GM12878 (cell line): ENCODE data around the gene NDUFS6. TPM values are rescaled to one million over a fixed set of nuclear protein-coding genes. Genes with fewer than 3 reads are reported as not detected.

ENCODE experiments used
- ATF3 ChIP-seq: IDR thresholded peaks from 2 replicates; pipeline ENCODE4 v1.6.1; 2011; ENCODE audit warnings: low read depth, mild to moderate bottlenecking, low read length, moderate library complexity, borderline replicate concordance; ENCODE audit errors: extremely low read depth
- BCLAF1 ChIP-seq: fragments of 450-650 bp; IDR thresholded peaks from 2 replicates; pipeline ENCODE4 v1.6.1; 2017; ENCODE audit warnings: antibody characterized with exemption, mild to moderate bottlenecking, moderate library complexity
- CHD2 ChIP-seq: IDR thresholded peaks from 2 replicates; pipeline ENCODE4 v1.6.1; 2011; ENCODE audit warnings: low read depth, low read length, improper control_type of control experiment, borderline replicate concordance
- FOS ChIP-seq: IDR thresholded peaks from 3 replicates; pipeline ENCODE4 v1.6.1; 2011; ENCODE audit warnings: borderline replicate concordance; ENCODE audit not compliant: insufficient read length; ENCODE audit errors: extremely low read depth
- IRF3 ChIP-seq: fragments of 450-650 bp; IDR thresholded peaks from 2 replicates; pipeline ENCODE4 v1.6.1; 2014; ENCODE audit warnings: mild to moderate bottlenecking
- LARP7 ChIP-seq: fragments of 450-650 bp; IDR thresholded peaks from 2 replicates; pipeline ENCODE4 v1.6.1; 2017; ENCODE audit warnings: mild to moderate bottlenecking
- NBN ChIP-seq: fragments of 450-650 bp; IDR thresholded peaks from 2 replicates; pipeline ENCODE4 v1.6.1; 2016
- NFYB ChIP-seq: IDR thresholded peaks from 2 replicates; pipeline ENCODE4 v1.6.1; 2011; ENCODE audit warnings: low read depth, mild to moderate bottlenecking, low read length, improper control_type of control experiment, moderate library complexity; ENCODE audit not compliant: insufficient read depth
- NR2C1 ChIP-seq: fragments of 450-650 bp; IDR thresholded peaks from 2 replicates; pipeline ENCODE4 v1.6.1; 2017; ENCODE audit warnings: antibody characterized with exemption, mild to moderate bottlenecking, moderate library complexity
- RELA ChIP-seq: fragments of 450-650 bp; IDR thresholded peaks from 2 replicates; pipeline ENCODE4 v1.8.0; 2014; ENCODE audit warnings: borderline replicate concordance; ENCODE audit not compliant: partially characterized antibody
- SMAD5 ChIP-seq: IDR thresholded peaks from 2 replicates; pipeline ENCODE4 v1.6.1; 2016; ENCODE audit warnings: antibody characterized with exemption, low read depth
- SMC3 ChIP-seq: IDR thresholded peaks from 2 replicates; pipeline ENCODE4 v1.6.1; 2011; ENCODE audit warnings: low read length, improper control_type of control experiment, borderline replicate concordance
- SUPT20H ChIP-seq: IDR thresholded peaks from 2 replicates; pipeline ENCODE4 v1.6.1; 2011; ENCODE audit warnings: low read depth, mild to moderate bottlenecking, low read length, moderate library complexity, borderline replicate concordance; ENCODE audit not compliant: control insufficient read depth
- TCF3 ChIP-seq: IDR thresholded peaks from 2 replicates; pipeline ENCODE4 v1.6.1; 2012; ENCODE audit warnings: low read depth, mild to moderate bottlenecking, low read length, borderline replicate concordance; ENCODE audit not compliant: insufficient read depth
- ZBTB4 ChIP-seq: fragments of 450-650 bp; formaldehyde crosslinking; IDR thresholded peaks from 2 replicates; pipeline ENCODE4 v1.4.0; 2022; ENCODE audit warnings: mild to moderate bottlenecking, moderate library complexity
- ZNF24 ChIP-seq: fragments of 450-650 bp; IDR thresholded peaks from 2 replicates; pipeline ENCODE4 v1.6.1; 2017; ENCODE audit warnings: antibody characterized with exemption, mild to moderate bottlenecking
- ZZZ3 ChIP-seq: IDR thresholded peaks from 2 replicates; pipeline ENCODE4 v1.6.1; 2011; ENCODE audit warnings: low read depth; ENCODE audit not compliant: control insufficient read depth, insufficient read length
- polyA plus RNA-seq, 11 experiments: library from polyadenylated mRNA; depleted of rRNA in 4 of 11; unstranded in 6 of 11; stranded (reverse) in 5 of 11; fragments of >200 nt; fragmentation: Nextera tagmentation in 4 of 11; fragmentation: Illumina TruSeq in 1 of 11; extraction: Ambion mirVana in 4 of 11; extraction: Trizol in 1 of 11; gene quantifications; 1 replicate in 1 of 11; 2 replicates in 10 of 11; pipeline versions ENCODE4 v1.2.1 to v1.2.3, GENCODE V29; 2011 to 2016; ENCODE audit warnings: inconsistent platforms in 2 of 11, missing spikeins in 2 of 11, low read depth in 1 of 11
- total RNA-seq, 4 experiments: library from RNA; depleted of rRNA in 3 of 4; stranded (reverse); fragments of >200 nt in 3 of 4; fragmentation: Illumina TruSeq in 1 of 4; extraction: Trizol in 1 of 4; gene quantifications; 2 replicates each; pipeline versions ENCODE4 v1.2.1 to v1.2.3, GENCODE V29; 2013 to 2021
- TF ChIP-seq, protein P1 (sequence below): fragments of 450-650 bp; IDR thresholded peaks from 2 replicates; pipeline ENCODE4 v1.6.1; 2017; ENCODE audit warnings: borderline replicate concordance
- TF ChIP-seq, protein P2 (sequence below): IDR thresholded peaks from 2 replicates; pipeline ENCODE4 v1.6.1; 2012; ENCODE audit warnings: low read depth, low read length, improper control_type of control experiment

NDUFS6 gene
- total and polyA plus RNA-seq, 10 of the 15 experiments (the other 5 are each of a cell fraction or from before 2014, with no cell fraction given), result 20.7 to 213 (median 58.3) TPM

DNA sequence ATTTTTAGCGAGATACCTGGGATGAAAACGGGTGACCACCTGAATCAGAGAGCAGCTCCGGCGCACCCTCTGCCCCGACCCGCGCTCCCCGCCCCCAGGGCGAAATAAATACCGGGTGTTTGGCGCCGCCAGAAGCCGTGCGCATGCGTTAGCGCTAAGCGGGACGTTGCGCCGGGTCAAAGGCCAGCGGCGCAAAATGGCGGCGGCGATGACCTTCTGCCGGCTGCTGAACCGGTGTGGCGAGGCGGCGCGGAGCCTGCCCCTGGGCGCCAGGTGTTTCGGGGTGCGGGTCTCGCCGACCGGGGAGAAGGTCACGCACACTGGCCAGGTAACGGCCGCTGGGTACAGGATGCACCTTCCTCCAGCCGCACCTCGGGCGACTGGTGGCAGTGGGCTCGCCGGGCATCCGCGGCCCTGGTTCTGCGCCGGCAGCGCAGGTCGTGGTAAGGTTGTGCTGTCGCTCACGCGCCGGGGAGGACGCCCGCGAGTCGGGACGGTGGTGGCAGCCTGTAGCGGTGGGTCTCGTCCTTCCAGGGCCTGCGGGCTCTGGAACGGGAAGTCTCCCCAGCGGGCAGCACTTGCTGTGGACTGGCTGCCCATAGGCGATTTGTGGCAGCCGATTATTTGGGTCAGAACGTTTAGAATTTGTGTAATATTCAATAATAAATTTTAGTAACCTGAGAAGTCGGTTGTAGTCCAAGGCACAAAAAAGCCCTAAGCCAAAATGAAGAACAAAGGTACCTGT, at the start of gene NDUFS6 (continued):
- TF ChIP-seq ZNF24, result no peak
- TF ChIP-seq NFYB, result no peak
- TF ChIP-seq ZZZ3, result no peak
- TF ChIP-seq CHD2, result 0 out of 2 replicates have a peak, but pooled peaks have one; percentile 44
- TF ChIP-seq SUPT20H, result no peak
- TF ChIP-seq RELA, result no peak
- TF ChIP-seq SMAD5, result no peak
- TF ChIP-seq IRF3, result no peak
- 0 out of 2 replicates have a peak, but pooled peaks have one; percentile 52 for TF ChIP-seq TCF3
- TF ChIP-seq, protein P1, sequence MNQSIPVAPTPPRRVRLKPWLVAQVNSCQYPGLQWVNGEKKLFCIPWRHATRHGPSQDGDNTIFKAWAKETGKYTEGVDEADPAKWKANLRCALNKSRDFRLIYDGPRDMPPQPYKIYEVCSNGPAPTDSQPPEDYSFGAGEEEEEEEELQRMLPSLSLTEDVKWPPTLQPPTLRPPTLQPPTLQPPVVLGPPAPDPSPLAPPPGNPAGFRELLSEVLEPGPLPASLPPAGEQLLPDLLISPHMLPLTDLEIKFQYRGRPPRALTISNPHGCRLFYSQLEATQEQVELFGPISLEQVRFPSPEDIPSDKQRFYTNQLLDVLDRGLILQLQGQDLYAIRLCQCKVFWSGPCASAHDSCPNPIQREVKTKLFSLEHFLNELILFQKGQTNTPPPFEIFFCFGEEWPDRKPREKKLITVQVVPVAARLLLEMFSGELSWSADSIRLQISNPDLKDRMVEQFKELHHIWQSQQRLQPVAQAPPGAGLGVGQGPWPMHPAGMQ, result no peak
- TF ChIP-seq NR2C1, result peak; percentile 98
- TF ChIP-seq, protein P2, sequence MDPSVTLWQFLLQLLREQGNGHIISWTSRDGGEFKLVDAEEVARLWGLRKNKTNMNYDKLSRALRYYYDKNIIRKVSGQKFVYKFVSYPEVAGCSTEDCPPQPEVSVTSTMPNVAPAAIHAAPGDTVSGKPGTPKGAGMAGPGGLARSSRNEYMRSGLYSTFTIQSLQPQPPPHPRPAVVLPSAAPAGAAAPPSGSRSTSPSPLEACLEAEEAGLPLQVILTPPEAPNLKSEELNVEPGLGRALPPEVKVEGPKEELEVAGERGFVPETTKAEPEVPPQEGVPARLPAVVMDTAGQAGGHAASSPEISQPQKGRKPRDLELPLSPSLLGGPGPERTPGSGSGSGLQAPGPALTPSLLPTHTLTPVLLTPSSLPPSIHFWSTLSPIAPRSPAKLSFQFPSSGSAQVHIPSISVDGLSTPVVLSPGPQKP, result no peak
- peak; percentile 78 for TF ChIP-seq LARP7
- TF ChIP-seq ATF3, result no peak
- TF ChIP-seq ZBTB4 (CRISPR knock-in tag), result no peak
- TF ChIP-seq SMC3, result no peak
- 0 out of 2 replicates have a peak, but pooled peaks have one; percentile 10 for TF ChIP-seq NBN
- TF ChIP-seq FOS, result no peak
- TF ChIP-seq BCLAF1, result no peak
